Colonic mucosa (tissue), 4 donors: Measurements from ENCODE around the gene PTTG2. TPM values are rescaled to one million over a fixed set of nuclear protein-coding genes. Genes with fewer than 3 reads are reported as not detected.

Experiments used
- DNase-seq: peaks from one replicate; pipeline ENCODE4 v3.0.0-alpha.2; 2020
- H3K27ac ChIP-seq: fragments of 200-600 bp; one replicate; pipeline ENCODE4 v1.8.0; 2021
- H3K27me3 ChIP-seq: fragments of 200-600 bp; one replicate; pipeline ENCODE4 v1.8.0; 2021
- H3K36me3 ChIP-seq: fragments of 200-600 bp; one replicate; pipeline ENCODE4 v1.8.0; 2021
- H3K4me1 ChIP-seq: fragments of 200-600 bp; one replicate; pipeline ENCODE4 v1.8.0; 2021; ENCODE audit warnings: mild to moderate bottlenecking
- H3K4me3 ChIP-seq: fragments of 200-600 bp; one replicate; pipeline ENCODE4 v1.8.0; 2021
- H3K9ac ChIP-seq, 2 donors: one replicate each; pipeline ENCODE4 v1.7.0; 2013; ENCODE audit warnings: control low read depth in 2 of 2, low read depth in 2 of 2, low read length in 2 of 2
- H3K9me3 ChIP-seq: fragments of 200-600 bp; one replicate; pipeline ENCODE4 v1.8.0; 2021
- CTCF ChIP-seq: fragments of 200-600 bp; IDR thresholded peaks from one replicate; pipeline ENCODE4 v1.8.0; 2022; ENCODE audit warnings: antibody characterized with exemption, mild to moderate bottlenecking
- intact Hi-C: fragments of 100-400 bp; cut with DNase I; formaldehyde crosslinking; loops from one replicate; pipeline ENCODE4 v1.14.1; 2022
- total RNA-seq, 2 donors: library from RNA; stranded (reverse); fragmentation: NEBNext Ultra II Directional in 1 of 2; extraction: Animal tissue kit (Norgen Biotek cat#: 25700) in 1 of 2; gene quantifications; one replicate each; pipeline ENCODE4 v1.2.1, GENCODE V29; 2021
- donor health status: healthy.
- donor health status: DM: no; HTN: no; CAD: no.
- donor health status: DM: no; HTN: no; CAD: no.

Gene PTTG2
- total RNA-seq, 2 donors from 2014 or later = 0.91 TPM; not detected in 1

GRCh38 chr4:37995299-37995821 is 35.2 kb downstream of the PTTG2 start:
- Histone ChIP-seq H3K9me3 (no peaks in the 10 kb centered on the region), H3K9ac (no peak overlapping the region), H3K36me3 (no peaks in the 10 kb centered on the region), H3K27me3 (no peaks in the 10 kb centered on the region), H3K27ac (no peak overlapping the region), H3K4me3 (no peak overlapping the region), H3K4me1 (peaks cover 3% of the 10 kb centered on the region)
- DNase-seq = no peak
- TF ChIP-seq CTCF = no peak
- intact Hi-C loops = no loop called here

- peaks cover 3% of the 10 kb centered on the region for H3K4me1 ChIP-seq
- TF ChIP-seq CTCF = no peak
- intact Hi-C loops = no loop called here
Observed at GRCh38 chr4:37995981-37996775, 36.0 kb downstream of the PTTG2 start.

GRCh38 chr4:37998226-37998625 is 38.0 kb downstream of the PTTG2 start:
- TF ChIP-seq CTCF = no peak
- Histone ChIP-seq H3K4me1 (peaks cover 3% of the 10 kb centered on the region), H3K27ac (no peak overlapping the region), H3K4me3 (no peak overlapping the region), H3K27me3 (no peaks in the 10 kb centered on the region), H3K9me3 (no peaks in the 10 kb centered on the region), H3K9ac (no peak overlapping the region), H3K36me3 (no peaks in the 10 kb centered on the region)
- DNase-seq = no peak
- intact Hi-C loops = no loop called here

More at GRCh38 chr4:37995981-37996775, 36.0 kb downstream of the PTTG2 start:
- H3K36me3 ChIP-seq = no peaks in the 10 kb centered on the region
- no peaks in the 10 kb centered on the region for H3K27me3 ChIP-seq
- H3K9me3 ChIP-seq = no peaks in the 10 kb centered on the region
- H3K27ac ChIP-seq = no peak overlapping the region
- no peak overlapping the region for H3K4me3 ChIP-seq
- DNase-seq = no peak
- H3K9ac ChIP-seq = no peak overlapping the region

GRCh38 chr4:37999000-37999716 is 39.0 kb downstream of the PTTG2 start:
- Histone ChIP-seq H3K4me3 (no peak overlapping the region), H3K4me1 (peaks cover 3% of the 10 kb centered on the region), H3K9ac (no peak overlapping the region), H3K36me3 (no peaks in the 10 kb centered on the region), H3K27ac (no peak overlapping the region), H3K9me3 (no peaks in the 10 kb centered on the region), H3K27me3 (no peaks in the 10 kb centered on the region)
- peak; percentile 37 for DNase-seq
- intact Hi-C loops = no loop called here
- TF ChIP-seq CTCF = no peak

- no peak overlapping the region for H3K9ac ChIP-seq
- H3K27me3 ChIP-seq = no peaks in the 10 kb centered on the region
- no peaks in the 10 kb centered on the region for H3K36me3 ChIP-seq
- H3K4me1 ChIP-seq = peaks cover 3% of the 10 kb centered on the region
- H3K9me3 ChIP-seq = no peaks in the 10 kb centered on the region
- no peak for DNase-seq
- H3K27ac ChIP-seq = no peak overlapping the region
- no peak for TF ChIP-seq CTCF
- no peak overlapping the region for H3K4me3 ChIP-seq
- intact Hi-C loops = no loop called here
Observed at GRCh38 chr4:37999965-38000364, 39.8 kb downstream of the PTTG2 start.
